Germinal center (tissue), 1 donor: ENCODE results near the gene CNOT2.
A peak's percentile ranks its signal among the peaks of the same experiment; 100 is the strongest.

Experiments
- DNase-seq: peaks from one replicate; pipeline ENCODE4 v3.0.0; 2012; ENCODE audit warnings: mixed read lengths, low spot score

The CNOT2 gene, protein sequence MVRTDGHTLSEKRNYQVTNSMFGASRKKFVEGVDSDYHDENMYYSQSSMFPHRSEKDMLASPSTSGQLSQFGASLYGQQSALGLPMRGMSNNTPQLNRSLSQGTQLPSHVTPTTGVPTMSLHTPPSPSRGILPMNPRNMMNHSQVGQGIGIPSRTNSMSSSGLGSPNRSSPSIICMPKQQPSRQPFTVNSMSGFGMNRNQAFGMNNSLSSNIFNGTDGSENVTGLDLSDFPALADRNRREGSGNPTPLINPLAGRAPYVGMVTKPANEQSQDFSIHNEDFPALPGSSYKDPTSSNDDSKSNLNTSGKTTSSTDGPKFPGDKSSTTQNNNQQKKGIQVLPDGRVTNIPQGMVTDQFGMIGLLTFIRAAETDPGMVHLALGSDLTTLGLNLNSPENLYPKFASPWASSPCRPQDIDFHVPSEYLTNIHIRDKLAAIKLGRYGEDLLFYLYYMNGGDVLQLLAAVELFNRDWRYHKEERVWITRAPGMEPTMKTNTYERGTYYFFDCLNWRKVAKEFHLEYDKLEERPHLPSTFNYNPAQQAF

DNA sequence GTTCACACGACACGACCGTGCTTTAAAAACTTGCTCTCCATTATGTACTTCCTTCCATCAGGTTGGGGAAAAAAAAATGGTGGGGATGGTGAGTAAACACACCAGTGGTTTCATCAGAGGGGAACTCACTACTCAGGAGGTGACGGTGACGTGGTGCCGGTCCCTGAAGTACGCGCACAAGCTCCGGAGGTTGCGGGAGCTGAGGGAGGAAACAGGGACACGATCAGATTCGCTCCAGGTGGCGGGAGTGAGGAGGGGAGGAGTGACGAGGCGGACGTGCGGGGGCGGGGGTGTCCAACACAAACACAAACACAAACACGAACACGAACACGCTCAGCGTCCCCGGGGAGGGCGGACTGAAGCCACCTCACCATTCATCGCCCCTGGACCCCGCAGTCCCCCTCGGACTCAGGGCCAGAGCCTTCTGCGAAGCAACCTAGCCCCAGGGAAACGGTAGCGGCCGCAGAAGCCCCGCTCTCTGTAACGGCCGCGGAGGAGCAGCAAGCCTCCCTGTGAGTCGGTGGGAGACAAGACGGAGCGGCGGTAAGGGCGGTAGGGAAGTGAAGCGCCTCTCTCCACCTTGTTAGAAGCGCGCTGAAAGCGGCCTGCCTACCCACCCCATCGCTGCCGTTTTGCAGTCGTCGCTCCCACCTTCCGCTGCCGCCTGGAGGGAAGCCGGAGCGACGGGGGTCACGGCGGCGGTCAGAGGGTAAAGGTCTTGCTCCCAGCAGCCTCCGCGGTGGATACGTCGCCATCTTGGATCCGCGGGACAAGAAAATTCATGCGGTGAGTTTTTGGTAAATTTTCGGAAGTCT is at the start of gene CNOT2:
CNOT2 (plus strand) TSS at position 739 of the 815 bp plus-strand sequence. CDS start 34,794 bp downstream, outside the sequence.
- peak; percentile 81 for DNase-seq

DNA sequence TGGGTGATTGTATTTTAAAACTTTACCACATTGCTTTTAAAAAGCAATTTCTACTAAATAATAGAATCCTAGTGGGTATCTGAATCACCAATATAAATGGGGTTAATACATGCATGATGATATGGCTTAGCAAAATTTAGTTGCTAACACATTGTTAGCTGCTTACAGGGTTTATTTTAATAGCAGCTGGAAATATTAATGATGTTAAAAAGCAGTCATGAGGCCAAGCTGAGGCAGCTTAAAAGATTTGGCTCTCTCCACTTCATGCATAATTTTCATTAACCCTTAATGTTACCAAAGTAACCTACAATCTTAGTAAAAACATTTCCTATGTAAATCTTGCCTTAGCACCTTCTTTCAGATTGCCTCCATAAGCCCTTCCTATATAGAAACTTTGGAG is 49.2 kb upstream of the CNOT2 start:
- DNase-seq: no peak

DNA sequence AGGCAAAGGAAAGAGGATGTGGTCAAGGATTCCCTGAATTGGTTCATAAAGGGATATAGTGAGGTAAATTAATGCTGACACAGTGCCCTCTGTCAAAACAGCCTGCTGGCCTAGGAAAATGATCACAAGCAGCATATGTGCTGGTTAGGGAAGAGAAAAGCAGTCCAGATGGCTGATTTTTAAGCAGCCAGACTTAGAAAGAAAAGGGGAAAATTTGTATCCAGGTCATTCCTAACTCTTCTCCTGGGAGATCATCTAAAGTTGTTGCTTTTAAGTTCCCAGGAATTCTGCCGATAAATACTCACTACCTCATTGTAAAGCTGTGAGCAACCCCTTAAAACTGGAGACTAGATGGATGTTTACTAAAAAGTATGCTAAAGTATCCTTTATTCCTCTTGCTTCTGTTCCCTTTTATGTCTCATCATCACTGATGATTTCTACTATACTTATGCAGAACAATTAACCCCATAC is 46.4 kb upstream of the CNOT2 start:
- DNase-seq: no peak

DNA sequence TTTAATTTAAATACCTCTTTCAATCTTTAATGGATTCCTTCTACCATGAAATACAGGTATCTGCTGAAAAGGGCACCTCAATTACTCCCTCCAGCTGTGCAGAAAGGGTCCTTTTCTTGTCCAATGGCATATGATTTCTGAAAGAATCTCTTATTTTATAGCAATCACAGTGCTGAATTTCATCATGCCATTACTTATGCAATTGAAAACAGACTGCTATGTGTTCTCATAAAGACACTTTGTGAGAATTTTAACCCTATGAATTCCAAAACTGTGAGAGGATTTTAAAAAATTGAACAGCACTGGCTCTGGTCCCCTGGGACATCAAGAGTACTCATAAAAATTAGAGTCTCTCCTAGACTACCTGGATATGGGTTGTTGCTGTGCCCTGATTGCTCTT is 45.9 kb upstream of the CNOT2 start:
- no peak for DNase-seq

DNA sequence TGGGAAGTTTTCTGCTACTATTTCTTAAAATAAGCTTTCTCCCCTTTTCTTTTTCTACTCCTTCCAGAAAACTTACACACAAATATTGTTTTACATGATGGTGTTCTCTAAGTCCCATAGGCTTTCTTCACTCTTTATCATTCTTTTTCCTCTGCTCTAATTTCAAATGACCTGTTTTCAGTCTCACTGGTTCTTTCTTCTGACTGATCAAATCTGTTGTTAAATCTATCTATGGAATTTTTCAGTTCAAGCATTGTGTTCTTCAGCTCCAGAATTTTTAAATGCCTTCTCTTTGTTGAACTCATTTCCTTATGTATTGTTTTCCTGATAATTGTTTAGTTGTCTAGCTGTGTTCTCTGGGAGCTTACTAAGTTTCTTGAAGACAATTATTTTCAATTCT is 29.5 kb upstream of the CNOT2 start:
- no peak for DNase-seq

DNA sequence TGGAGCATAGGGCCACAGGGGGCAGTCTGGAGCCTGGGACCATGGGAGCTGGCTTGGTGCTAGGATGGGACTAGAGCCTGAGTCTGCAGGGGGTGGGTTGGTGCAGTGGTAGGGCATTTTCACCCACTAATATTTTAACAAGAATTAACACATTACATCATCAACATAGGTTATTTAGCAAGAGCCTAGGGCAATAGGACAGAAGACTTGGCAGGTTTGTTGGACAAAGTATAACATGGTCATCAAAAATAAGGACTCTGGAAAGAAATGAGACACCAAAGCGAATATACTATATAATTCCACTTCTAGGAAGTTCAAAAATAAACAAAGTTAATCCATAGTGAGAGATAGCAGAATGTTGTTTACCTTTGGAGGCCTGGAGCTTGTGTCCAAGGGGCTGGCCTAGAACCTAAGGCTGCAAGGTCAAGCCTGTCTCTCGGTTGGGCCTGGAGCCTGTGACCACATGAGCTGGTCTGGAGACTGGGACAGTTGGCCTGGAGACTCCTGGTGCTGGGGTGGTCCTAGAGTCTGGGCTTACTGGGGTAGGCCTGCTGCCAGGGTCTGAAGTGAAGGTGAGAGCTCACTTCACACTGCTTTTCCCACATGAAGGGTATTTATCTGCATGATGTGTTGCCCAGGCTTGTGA is 28.1 kb upstream of the CNOT2 start:
- DNase-seq: no peak

DNA sequence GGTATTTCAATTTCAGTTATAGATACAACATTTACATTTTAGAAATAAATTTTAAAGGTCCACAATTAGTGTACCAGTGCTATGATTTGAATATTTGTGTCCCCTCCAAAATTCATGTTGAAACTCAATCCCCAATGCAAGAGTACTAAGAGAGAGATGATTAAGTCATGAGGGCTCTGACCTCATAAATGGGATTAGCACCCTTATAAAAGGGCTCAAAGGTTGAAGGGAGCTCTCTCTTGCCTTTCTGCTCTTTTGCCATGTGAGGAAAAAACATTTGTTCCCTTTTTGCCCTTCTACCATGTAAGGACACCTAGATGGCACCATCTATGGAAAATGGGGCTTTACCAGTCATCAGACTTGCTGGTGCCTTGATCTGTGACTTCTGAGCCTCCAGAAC is 25.8 kb upstream of the CNOT2 start:
- DNase-seq: no peak

DNA sequence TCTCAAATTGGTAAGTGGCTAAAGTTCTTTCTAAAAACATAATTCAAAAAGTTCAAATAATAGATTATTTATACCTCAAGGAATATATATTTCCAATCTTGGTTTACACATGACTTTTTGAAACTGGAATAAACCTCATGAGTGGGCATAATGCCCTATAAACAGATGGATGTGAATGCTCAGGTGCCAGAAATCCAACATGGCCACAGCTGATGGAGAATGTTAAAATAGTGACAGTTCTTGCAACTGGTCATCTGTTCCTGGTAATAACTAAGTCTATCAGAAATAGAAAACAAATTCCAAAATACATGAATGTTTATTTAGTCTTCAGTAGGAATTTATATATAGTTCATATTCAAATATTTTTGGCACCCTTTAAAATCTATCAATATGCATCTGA is 21.6 kb upstream of the CNOT2 start:
- DNase-seq: no peak

DNA sequence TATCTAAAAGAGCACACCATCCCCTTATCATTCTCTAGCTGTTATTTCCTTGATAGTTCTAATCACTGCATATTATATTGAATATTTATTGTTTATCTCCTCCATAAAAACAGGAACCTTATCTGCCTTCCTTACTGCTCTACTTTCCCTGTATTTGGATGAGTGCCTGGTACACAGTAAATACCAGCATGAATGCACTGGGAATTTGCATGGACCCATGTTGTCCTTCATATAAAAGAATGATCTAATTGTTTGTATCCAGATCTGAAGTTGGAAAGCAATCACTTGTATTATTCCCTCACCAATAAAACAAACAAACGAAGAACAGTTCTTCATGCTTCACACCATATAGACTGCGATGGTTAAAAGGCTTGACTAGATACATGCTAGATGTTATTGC is 15.3 kb upstream of the CNOT2 start:
- DNase-seq: no peak

DNA sequence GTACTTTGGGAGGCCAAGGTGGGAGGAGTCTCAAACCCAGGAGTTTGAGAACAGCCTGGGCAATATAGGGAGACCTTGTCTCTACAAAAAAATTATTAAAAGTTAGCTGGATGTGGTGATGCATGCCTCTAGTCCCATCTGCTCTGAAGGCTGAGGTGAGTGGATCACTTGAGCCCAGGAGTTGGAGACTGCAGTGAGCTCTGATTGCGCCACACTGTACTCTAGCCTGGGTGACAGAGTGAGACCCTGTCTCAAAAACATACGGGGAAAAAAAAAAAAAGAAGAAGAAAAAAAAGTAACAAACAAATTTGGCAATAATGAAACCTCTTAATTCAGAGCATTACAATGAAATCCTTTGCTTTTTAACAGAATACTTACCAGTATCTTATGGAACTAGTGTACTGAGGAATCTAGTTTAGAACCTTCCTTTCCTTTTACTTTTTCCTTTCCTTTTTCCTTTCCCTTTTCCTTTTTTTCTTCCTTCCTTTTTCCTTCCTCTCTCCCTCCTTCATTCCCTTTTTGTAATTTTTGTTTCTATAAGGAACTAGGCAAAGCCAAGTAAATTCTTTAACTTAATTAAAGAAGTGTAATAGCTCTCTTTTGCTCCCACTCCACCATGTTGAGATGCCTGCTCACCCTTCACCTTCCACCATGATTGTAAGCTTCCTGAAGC is 12.2 kb upstream of the CNOT2 start:
- DNase-seq: no peak

DNA sequence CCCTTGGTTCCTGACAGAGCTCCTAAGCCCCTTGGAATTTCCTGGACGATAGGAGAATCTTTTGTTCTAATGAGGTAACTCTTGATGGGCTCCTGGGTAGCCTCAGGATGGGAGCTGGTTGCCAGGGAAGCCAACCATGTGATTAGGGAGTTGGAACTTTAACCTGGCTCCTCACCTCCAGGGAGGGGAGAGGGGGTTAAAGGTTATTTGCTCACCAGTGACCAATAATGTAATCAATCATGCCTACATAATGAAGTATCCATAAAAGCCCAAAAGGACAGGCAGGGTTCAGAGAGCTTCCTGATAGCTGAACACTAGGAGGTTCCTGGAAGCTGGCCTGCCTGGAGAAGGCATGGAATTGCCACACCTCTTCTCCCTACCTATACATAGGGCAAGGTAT is 6.2 kb upstream of the CNOT2 start:
- no peak for DNase-seq

DNA sequence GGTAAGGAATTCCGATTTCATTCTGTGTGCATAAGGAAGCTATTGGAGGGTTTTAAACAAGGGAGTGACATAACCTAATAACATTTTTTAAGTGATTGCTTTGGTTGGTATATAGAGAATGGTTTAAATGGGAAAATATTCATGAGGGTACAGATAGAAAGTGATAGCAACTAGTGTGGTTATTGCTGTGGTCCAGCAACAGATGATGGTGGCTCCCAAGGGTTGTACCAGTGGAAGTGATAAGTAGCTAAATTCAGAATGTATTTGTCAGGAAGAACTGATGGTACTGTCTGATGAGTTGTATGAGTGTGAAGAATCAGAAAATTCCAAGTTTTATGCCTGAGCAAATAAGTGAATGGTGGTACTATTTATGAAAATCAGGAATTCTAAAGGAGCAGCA is 2.6 kb upstream of the CNOT2 start:
- DNase-seq: no peak

DNA sequence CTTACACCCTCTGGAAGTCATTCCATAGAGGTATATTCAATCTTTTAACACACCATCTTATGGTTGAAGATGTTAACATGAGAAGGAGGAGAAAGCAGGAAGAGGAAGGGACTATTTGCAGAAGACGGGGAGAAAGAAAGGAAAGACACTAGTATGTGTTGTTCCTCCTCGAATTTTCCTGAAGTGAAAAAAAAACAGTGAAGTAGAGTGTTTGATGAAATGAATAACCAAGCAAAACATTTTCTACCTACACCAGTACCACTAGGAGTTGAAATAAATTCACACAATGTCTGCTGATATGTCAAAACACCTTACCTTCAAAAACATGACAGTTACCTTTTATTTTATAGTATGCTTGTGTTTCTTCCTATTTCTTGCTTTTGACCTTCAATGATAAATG is 1.4 kb upstream of the CNOT2 start:
- no peak for DNase-seq

DNA sequence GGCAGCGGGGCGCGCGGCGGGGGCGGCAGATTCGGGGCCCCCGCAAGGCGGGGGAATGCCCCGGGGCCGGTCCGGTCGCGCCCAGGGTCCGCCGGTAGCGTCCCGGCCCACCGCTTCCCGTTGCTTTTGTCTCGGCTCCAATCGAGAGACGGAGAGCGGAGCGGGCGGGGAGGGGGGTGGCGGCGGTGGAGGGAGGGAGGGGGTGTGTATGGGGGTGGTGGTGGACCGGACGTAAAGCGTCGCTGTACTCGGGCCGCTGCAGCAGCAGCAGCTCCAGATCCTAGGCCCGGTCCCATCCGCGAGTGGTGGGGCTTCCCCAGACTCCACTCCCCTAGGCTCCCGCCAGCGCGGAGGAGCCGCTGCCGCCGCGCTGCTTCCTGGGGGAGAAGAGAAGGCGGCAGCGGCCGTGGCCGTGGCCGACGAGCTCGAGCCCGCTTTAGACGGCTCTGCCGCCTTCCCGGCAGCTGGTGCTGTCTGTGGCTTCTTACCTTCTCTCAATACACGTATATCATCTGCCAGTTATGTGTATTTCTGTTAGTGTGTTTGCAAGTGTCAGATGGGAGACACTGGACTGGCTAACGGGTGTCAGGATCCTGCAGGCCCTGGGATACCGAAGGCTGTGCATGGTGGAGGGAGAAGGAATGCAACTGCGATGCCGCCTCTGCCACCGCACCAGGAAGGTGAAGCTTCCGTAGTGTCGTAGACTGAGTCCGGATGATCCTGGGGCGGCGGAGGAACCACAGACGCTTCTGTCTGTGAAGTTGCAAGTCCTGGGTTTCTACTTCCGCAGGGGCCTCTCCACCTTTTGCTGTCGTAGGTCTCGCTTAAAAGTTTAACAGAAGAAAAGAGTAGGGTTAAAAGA is 508 bp downstream of the CNOT2 start:
- peak; percentile 79 for DNase-seq

DNA sequence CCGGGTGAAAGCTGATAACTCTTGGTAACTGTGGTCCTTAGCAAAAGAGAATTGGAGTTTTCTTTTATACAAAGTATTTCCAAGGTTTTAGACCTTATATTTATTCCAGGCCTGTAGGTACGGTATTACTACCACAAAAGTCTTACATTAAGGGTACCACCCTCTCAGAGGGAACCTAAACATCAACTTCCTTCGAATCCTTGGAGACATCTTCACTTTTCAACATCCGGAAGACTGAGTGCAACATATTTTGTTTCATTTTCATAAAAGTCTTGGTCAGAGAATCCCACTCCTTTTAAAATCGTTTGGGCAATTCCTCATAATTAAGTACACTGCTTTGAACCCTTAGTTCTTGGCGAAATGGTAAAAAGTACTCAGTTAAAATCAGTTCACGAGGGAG is 1.2 kb downstream of the CNOT2 start:
- no peak for DNase-seq

DNA sequence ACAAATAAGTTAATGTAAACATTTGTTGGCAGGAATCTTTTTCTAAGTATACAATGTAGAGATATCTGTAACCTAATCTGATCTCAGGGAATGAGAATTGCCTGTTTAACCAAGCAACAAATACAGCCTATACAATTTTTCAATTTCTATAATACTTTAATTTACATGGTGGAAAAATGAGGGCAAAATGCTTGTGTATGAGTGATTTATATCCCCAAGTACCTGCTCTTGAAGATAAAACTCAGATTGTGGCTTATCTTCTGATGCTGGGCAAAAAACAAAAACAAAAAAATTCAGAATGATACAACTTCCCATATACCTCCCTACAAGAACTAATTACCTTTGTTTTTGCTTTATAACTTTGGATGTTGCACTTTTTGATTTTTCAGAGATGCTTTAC is 2.2 kb downstream of the CNOT2 start:
- no peak for DNase-seq

DNA sequence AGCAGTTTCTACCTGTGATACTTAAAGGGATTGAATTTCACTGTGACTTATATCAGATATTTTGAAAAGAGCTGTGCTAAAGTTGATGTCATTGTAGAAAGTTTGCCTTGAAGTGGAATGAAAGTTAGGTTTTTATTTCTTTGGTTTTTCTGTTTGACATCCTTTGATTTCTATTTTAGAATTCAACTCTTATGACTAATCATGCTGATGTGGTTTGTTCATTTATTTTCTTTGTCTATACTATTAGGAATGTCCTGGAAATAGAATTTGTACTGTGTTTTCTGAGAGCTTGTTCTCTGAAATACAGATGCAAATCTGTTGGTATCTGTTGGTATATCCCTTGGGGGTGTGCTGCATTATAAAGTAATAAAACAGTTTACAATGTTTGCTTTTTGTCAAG is 3.3 kb downstream of the CNOT2 start:
- no peak for DNase-seq

DNA sequence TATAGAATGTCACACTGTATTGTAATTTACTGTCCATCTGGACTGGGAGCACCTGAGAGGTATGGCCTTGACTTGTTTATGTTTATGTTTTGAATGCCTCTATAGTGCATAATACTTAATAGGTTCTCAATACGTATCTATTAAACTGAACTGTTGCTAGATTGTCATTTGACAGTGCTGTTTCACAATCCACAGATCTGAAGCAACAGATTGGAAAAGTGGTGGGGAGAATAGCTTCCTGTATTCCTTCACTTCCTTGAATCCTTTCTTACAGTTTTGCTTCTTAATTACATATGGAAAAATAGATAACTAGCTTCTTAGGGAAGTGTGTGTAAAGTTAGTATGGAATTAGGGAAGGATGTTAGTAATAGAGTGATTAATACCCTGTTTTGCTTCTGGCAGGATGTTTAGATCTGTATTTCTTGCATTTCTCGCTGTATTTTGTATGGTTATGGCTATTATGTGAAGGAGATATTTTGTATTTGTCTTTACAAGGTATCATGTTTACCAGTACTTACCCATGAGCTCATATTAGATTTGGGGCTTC is 4.5 kb downstream of the CNOT2 start:
- no peak for DNase-seq

DNA sequence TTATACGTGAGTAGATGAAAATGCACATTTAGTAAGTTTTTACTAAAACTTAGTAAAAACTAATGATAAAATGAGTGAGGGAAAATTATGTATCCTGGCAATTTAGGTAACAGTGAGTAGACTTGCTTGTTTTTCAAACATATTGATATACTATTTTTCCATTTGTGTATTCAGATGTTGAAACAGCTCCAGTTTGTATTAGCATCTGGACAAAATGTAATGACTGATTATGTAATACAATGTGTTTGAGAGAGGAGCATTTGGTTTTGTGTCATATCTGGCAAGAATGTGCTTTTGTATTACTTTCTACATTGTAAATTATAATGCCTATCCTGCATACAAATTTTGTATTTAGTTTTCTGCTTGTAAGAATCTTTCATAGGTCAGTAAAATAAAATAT is 5.6 kb downstream of the CNOT2 start:
- DNase-seq: no peak

DNA sequence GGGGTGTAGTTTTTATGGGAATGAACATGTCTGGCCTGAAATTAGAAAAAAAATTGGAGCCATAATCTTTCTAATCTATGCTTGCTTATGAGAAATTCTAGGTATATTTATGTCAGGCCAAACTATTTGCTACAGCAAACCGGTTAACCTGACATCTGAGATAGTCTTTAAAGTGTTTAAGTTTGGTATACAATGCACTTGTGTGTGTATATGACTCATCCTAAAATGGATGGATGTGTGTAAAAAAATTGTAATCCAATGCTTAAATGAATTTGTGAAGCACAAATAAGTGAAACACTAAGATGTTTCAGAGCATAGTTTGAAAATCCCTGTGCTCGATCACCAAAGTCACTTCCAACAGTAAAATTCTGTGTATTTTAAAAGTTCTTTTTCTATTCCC is 6.7 kb downstream of the CNOT2 start:
- DNase-seq: no peak

DNA sequence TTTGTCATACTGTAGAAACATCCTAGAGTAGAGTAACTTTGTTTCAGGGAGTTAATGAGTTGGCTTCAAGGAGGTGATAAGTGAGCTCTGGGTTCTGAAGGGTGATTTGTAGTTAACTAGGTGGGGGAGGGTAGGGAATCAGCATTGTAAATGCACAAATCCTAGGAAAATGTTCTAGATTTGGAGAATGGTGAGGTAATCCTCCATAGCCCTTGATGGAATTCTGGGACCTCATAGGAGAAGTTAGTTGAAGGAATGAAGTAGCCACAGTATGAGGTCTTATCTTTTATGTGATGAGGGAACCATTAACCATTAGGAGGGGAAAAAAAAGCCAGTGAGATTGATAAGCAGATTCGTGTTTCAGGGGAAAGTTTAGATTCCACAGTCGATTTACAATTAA is 8.0 kb downstream of the CNOT2 start:
- DNase-seq: no peak
